ENCODE measurements around the gene MRPL24. TPM values are rescaled to one million over a fixed set of nuclear protein-coding genes. Genes with fewer than 3 reads are reported as not detected.

The MRPL24 gene
- total RNA-seq, 1 experiment from 2014 or later = 27.3 TPM

DNA sequence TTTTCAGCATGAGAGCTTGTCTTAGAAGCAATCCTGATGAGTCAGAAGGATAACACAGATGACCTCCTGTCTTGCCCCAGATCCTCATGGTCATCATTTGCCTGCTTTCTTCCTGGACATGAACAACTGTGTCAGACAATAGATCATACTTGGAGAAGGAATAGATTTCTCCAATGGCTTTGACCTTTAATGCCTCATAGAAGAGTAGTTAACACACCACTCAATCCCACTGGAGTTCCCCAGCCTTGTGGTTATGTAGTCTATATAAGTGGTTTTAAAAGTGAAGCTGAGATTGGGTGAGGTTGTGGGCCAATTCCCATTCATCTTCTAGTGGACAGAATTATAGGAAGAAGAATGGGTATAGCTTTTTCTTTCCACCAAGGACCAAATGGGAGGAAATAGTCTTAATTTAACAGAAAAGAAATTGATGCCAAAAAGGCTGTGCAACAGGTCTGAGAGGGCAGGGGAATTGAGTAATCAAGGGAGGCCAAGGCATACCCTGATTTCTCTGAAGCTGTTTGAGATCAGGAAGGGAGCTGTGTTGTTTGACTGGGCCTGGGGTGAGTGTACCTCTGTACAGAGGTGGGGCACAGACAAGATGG, 40.8 kb upstream of the MRPL24 start:
- H4K91ac ChIP-seq (ENCODE audit: insufficient read length, low read depth, low read length) = no peak overlapping the region
- H2BK20ac ChIP-seq (ENCODE audit: low read depth, low read length, poor library complexity, severe bottlenecking) = no peak overlapping the region
- no peak overlapping the region for H3K9ac ChIP-seq (ENCODE audit: extremely low read depth, insufficient read length, low read length)
- no peak overlapping the region for H2BK120ac ChIP-seq (ENCODE audit: low read depth, low read length, poor library complexity, severe bottlenecking)
- H3K23me2 ChIP-seq (ENCODE audit: insufficient read length, low read depth, low read length, poor library complexity, severe bottlenecking) = no peaks in the 10 kb centered on the region
- no peak overlapping the region for H3K14ac ChIP-seq (ENCODE audit: insufficient read depth, low read length)
- Mint-ChIP-seq H3K27me3 (ENCODE audit: low read depth) (no peaks in the 10 kb centered on the region), H3K36me3 (ENCODE audit: insufficient read depth in 1 of 3, low read depth in 3 of 3) (peaks cover 19 to 47% (median 43%) of the 10 kb centered on the region in 3 experiments; a peak in 6 of 7 replicates), H3K9me3 (no peaks in the 10 kb centered on the region), H3K27ac (no peak overlapping the region), H3K4me3 (no peak overlapping the region), H3K4me1 (no peaks in the 10 kb centered on the region)
- no peaks in the 10 kb centered on the region for H4K20me1 ChIP-seq (ENCODE audit: control insufficient read depth, insufficient read depth, insufficient read length)
- no peak overlapping the region for H3K4ac ChIP-seq (ENCODE audit: low read depth, low read length)
- no peak overlapping the region for H2BK5ac ChIP-seq (ENCODE audit: insufficient read length, low read length)
- no peak overlapping the region for H2BK12ac ChIP-seq (ENCODE audit: insufficient read length, low read depth, low read length)
- no peak overlapping the region for H3K56ac ChIP-seq (ENCODE audit: insufficient read length, low read depth, low read length)
- TF ChIP-seq CTCF (conservative IDR thresholded peaks at IDR 0.05) = no peak
- H3T11ph ChIP-seq (ENCODE audit: low read length) = no peak overlapping the region
- no peak overlapping the region for H2AFZ ChIP-seq (ENCODE audit: low read length)
- H3K4me2 ChIP-seq (ENCODE audit: insufficient read depth, insufficient read length, low read length) = no peak overlapping the region
- peaks cover 9% of the 10 kb centered on the region for H3K79me1 ChIP-seq (ENCODE audit: insufficient read depth, low read depth, low read length, poor library complexity, severe bottlenecking)
- H2AK5ac ChIP-seq (ENCODE audit: insufficient read length, low read length) = no peak overlapping the region
- no peak overlapping the region for H3K27ac ChIP-seq (ENCODE audit: insufficient read length, low read depth, low read length)
- H4K8ac ChIP-seq (replicated peaks; ENCODE audit: insufficient read length, low read depth, low read length) = no peak overlapping the region
- H3K4me1 ChIP-seq (ENCODE audit: insufficient read depth, low read length) = no peaks in the 10 kb centered on the region
- H3K79me2 ChIP-seq (ENCODE audit: insufficient read depth, low read length) = peaks cover 9% of the 10 kb centered on the region; the same call in 1 of the 2 replicates
- H3K9me3 ChIP-seq (ENCODE audit: control insufficient read depth, low read depth, low read length) = no peaks in the 10 kb centered on the region
- H3K23ac ChIP-seq (ENCODE audit: insufficient read length, low read depth, low read length) = no peak overlapping the region
- no peak for DNase-seq
- H3K18ac ChIP-seq (ENCODE audit: insufficient read length, low read depth, low read length) = no peak overlapping the region
- H3K27me3 ChIP-seq (ENCODE audit: insufficient read depth, low read length) = no peaks in the 10 kb centered on the region
- no peak overlapping the region for H2BK15ac ChIP-seq (ENCODE audit: low read depth, low read length)
- H4K5ac ChIP-seq (ENCODE audit: insufficient read length, low read depth, low read length) = no peak overlapping the region
